ENCODE measurements around the gene CCDC136. TPM values are rescaled to one million over a fixed set of nuclear protein-coding genes. Genes with fewer than 3 reads are reported as not detected.

Gene CCDC136
- total and polyA plus RNA-seq, 8 donors: 2.5 to 87.1 (median 49.5) TPM

- no peak for TF ChIP-seq CTCF (IDR thresholded peaks at IDR 0.05)
- ATAC-seq (no peak), DNase-seq (peak in 1 of 4 donors; percentile 41)
- no peaks in the 10 kb centered on the region for H3K27me3 ChIP-seq
- intact Hi-C loops (cut with DNase I): no loop called here
- H3K27ac ChIP-seq: no peak overlapping the region
- H3K9me3 ChIP-seq: no peaks in the 10 kb centered on the region
- H3K36me3 ChIP-seq: no peaks in the 10 kb centered on the region
- no peaks in the 10 kb centered on the region for H3K4me1 ChIP-seq
- no peak overlapping the region for H3K4me3 ChIP-seq
Measured at GRCh38 chr7:128845475-128845874, 53.7 kb downstream of the CCDC136 start.

- intact Hi-C loops (cut with DNase I): no loop called here
- DNase-seq: peak in 1 of 4 donors; percentile 70
- no peak for ATAC-seq
Measured at GRCh38 chr7:128845987-128846386, 54.2 kb downstream of the CCDC136 start.

GRCh38 chr7:128846781-128847444 lies 55.1 kb downstream of the CCDC136 start:
- Histone ChIP-seq H3K4me1 (no peaks in the 10 kb centered on the region), H3K9me3 (no peaks in the 10 kb centered on the region), H3K4me3 (no peak overlapping the region), H3K36me3 (no peaks in the 10 kb centered on the region), H3K27ac (no peak overlapping the region), H3K27me3 (no peaks in the 10 kb centered on the region)
- no peak for TF ChIP-seq CTCF (IDR thresholded peaks at IDR 0.05)
- intact Hi-C loops (cut with DNase I): no loop called here
- DNase-seq: peak in 1 of 4 donors; percentile 76
- ATAC-seq: no peak

More at GRCh38 chr7:128845987-128846386, 54.2 kb downstream of the CCDC136 start:
- no peak overlapping the region for H3K27ac ChIP-seq
- no peaks in the 10 kb centered on the region for H3K27me3 ChIP-seq
- H3K9me3 ChIP-seq: no peaks in the 10 kb centered on the region
- no peaks in the 10 kb centered on the region for H3K36me3 ChIP-seq
- no peaks in the 10 kb centered on the region for H3K4me1 ChIP-seq
- no peak overlapping the region for H3K4me3 ChIP-seq
- no peak for TF ChIP-seq CTCF (IDR thresholded peaks at IDR 0.05)

- Histone ChIP-seq H3K4me3 (no peak overlapping the region), H3K9me3 (no peaks in the 10 kb centered on the region), H3K4me1 (no peaks in the 10 kb centered on the region), H3K27me3 (no peaks in the 10 kb centered on the region), H3K27ac (no peak overlapping the region), H3K36me3 (no peaks in the 10 kb centered on the region)
- DNase-seq (peak in 1 of 4 donors; percentile 68), ATAC-seq (no peak)
- intact Hi-C loops (cut with DNase I): no loop called here
- TF ChIP-seq CTCF (IDR thresholded peaks at IDR 0.05): no peak
Measured at GRCh38 chr7:128847721-128848211, 56.0 kb downstream of the CCDC136 start.

- no peak for DNase-seq
- no peak for TF ChIP-seq CTCF (IDR thresholded peaks at IDR 0.05)
- intact Hi-C loops (cut with DNase I): no loop called here
- no peak for ATAC-seq
- Histone ChIP-seq H3K36me3 (no peaks in the 10 kb centered on the region), H3K4me3 (no peak overlapping the region), H3K27me3 (no peaks in the 10 kb centered on the region), H3K9me3 (no peaks in the 10 kb centered on the region), H3K4me1 (no peaks in the 10 kb centered on the region), H3K27ac (no peak overlapping the region)
Measured at GRCh38 chr7:128848289-128849155, 56.8 kb downstream of the CCDC136 start.

All from left lung (tissue), 10 donors.